WERI-Rb-1 (cell line): ENCODE measurements around the gene UCHL5.

Source experiments
- DNase-seq: peaks from one replicate; pipeline ENCODE4 v3.0.0-alpha.2; 2020
- H3K27ac ChIP-seq: fragments of 250-450 bp; sonication (Bioruptor Pico); 2 replicates; pipeline ENCODE4 v1.5.1; 2020; ENCODE audit warnings: mild to moderate bottlenecking, moderate library complexity
- H3K27me3 ChIP-seq: fragments of 250-450 bp; sonication (Bioruptor Pico); 2 replicates; pipeline ENCODE4 v1.5.1; 2021; ENCODE audit warnings: mild to moderate bottlenecking, low read depth, moderate library complexity; ENCODE audit not compliant: insufficient read depth, severe bottlenecking
- H3K36me3 ChIP-seq: fragments of 250-450 bp; sonication (Bioruptor Pico); 2 replicates; pipeline ENCODE4 v1.5.1; 2020; ENCODE audit warnings: mild to moderate bottlenecking, moderate library complexity
- H3K4me3 ChIP-seq: 2 replicates; pipeline ENCODE4 v1.5.1; 2011; ENCODE audit warnings: low read depth, mild to moderate bottlenecking, control low read depth, low read length
- H3K9me3 ChIP-seq: fragments of 250-450 bp; sonication (Bioruptor Pico); 2 replicates; pipeline ENCODE4 v1.5.1; 2021; ENCODE audit warnings: mild to moderate bottlenecking, moderate library complexity; ENCODE audit not compliant: severe bottlenecking
- TF ChIP-seq, protein P1 (sequence below): IDR thresholded peaks from 2 replicates; pipeline ENCODE4 v1.5.1; 2011; ENCODE audit warnings: low read depth, mild to moderate bottlenecking, control low read depth, inconsistent platforms, low read length

UCHL5 gene

DNA sequence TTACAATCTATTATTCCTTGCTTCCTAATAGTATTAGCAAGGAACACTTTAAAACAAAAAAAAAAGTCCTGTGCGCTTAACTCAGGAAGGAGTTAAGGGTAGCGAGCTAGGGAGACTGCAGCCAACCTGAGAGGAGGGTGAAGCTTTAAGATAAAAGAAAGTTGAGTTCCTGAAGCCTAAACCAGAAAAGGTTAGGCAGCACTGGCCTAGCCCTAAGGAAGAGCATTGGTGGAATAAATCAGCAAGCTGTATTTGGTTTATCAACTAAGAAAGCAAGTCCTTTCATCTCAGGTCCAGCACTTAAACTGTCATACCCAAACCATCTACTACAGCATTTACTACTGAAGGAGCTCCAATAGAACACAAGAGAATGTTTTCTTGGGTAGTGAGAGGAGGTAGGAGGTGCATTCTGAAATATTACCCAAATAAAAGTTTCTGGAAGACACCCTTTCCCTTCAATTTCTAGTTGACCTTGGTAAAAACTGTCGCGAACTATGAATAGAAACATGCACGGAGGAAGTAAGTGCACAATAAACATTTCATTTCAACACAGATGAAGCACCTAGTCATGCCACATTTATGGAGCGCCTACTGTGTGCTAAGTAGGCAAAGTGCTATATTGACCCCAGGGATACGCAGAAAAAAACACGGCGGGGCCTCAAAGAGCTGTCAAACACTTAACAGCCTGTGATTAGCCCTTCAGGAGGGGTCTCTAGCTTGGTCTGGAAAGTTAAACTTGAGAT is 44.8 kb upstream of the UCHL5 start:
- no peaks in the 10 kb centered on the region for H3K27me3 ChIP-seq
- peak overlapping the region; percentile 92 for H3K4me3 ChIP-seq
- H3K27ac ChIP-seq, result peak overlapping the region; percentile 82; the same call in 1 of the 2 replicates
- no peak for DNase-seq
- H3K9me3 ChIP-seq, result no peaks in the 10 kb centered on the region
- peaks cover 6% of the 10 kb centered on the region for H3K36me3 ChIP-seq
- TF ChIP-seq, protein P1, sequence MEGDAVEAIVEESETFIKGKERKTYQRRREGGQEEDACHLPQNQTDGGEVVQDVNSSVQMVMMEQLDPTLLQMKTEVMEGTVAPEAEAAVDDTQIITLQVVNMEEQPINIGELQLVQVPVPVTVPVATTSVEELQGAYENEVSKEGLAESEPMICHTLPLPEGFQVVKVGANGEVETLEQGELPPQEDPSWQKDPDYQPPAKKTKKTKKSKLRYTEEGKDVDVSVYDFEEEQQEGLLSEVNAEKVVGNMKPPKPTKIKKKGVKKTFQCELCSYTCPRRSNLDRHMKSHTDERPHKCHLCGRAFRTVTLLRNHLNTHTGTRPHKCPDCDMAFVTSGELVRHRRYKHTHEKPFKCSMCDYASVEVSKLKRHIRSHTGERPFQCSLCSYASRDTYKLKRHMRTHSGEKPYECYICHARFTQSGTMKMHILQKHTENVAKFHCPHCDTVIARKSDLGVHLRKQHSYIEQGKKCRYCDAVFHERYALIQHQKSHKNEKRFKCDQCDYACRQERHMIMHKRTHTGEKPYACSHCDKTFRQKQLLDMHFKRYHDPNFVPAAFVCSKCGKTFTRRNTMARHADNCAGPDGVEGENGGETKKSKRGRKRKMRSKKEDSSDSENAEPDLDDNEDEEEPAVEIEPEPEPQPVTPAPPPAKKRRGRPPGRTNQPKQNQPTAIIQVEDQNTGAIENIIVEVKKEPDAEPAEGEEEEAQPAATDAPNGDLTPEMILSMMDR, result no peak

DNA sequence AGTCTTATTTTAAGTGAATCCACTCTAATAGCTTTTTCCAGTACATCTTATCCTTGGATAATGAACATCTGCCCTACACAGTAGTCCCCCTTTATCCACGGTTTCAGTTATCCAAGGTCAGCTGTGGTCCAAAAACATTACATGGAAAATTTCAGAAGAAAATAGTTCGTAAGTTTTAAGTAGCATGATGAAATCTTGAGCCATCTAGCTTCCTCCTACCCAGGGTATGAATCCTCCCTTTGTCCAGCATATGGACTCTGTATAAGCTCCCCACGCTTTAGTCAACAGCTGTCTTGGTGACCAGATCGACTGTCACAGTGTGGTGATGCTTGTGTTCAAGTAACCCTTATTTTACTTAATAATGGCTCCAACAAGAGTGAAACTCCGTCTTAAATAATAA is 43.5 kb upstream of the UCHL5 start:
- DNase-seq, result no peak
- peaks cover 11% of the 10 kb centered on the region for H3K36me3 ChIP-seq
- TF ChIP-seq, protein P1, result no peak
- no peaks in the 10 kb centered on the region for H3K27me3 ChIP-seq
- no peak overlapping the region for H3K27ac ChIP-seq
- H3K4me3 ChIP-seq, result no peak overlapping the region
- H3K9me3 ChIP-seq, result no peaks in the 10 kb centered on the region

DNA sequence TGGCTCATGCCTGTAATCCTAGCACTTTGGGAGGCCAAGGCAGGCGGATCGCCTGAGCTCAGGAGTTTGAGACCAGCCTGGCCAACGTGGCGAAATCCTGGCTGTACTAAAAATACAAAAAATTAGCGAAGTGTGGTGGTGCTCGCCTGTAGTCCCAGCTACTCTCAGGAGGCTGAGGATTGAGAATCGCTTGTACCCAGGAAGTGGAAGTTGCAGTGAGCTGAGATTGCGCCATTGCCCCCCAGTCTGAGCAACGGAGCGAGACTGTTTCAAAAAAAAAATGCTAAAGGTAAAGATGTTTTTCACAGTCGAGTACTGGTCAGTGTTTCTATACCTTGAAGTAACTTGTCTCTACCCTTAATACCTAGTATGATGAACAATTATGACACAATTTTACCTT is 35.0 kb upstream of the UCHL5 start:
- H3K36me3 ChIP-seq, result peaks cover 26% of the 10 kb centered on the region
- TF ChIP-seq, protein P1, result no peak

DNA sequence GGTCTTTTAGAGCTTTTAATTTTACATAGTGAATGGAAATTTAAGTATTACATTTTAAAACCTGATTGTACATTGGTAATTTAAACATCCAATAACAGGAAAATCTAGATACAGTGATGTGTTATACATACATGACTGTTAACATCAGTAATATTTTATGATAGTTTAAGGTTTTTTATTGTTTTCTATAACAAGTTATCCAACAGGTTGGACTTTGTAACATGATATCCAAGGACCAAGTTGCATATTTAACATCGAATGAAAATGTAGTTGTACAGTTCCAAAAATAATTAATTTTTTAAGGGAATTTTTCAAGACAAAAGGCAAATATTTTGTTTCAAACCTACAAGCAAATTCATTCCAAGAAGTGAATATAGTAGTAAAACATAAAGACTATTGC is 31.7 kb upstream of the UCHL5 start:
- Histone ChIP-seq H3K27ac (no peak overlapping the region), H3K36me3 (peaks cover 22% of the 10 kb centered on the region)
- TF ChIP-seq, protein P1, result no peak

More for the DNA sequence above, 35.0 kb upstream of the UCHL5 start:
- H3K27me3 ChIP-seq, result no peaks in the 10 kb centered on the region
- DNase-seq, result no peak
- no peak overlapping the region for H3K4me3 ChIP-seq
- H3K27ac ChIP-seq, result no peak overlapping the region
- no peaks in the 10 kb centered on the region for H3K9me3 ChIP-seq

DNA sequence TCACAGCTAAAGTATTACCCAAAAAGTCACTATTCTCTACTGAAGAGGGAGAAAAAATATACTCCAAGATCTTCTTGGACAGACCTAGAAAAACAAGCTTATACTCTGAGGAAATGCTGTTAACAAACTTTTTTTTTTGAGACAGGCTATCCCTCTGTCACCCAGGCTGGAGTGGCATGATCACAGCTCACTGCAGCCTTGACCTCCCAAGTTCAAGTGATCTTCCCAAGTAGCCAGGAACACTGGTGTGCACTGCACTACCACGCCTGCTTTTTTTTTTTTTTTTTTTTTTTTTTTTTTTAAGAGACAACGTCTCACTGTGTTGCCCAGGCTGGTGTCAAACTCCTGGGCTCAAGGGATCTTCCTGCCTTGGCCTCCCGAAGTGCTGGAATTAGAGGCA is 28.7 kb upstream of the UCHL5 start:
- Histone ChIP-seq H3K4me3 (no peak overlapping the region), H3K36me3 (peaks cover 40% of the 10 kb centered on the region), H3K27me3 (no peaks in the 10 kb centered on the region), H3K9me3 (no peaks in the 10 kb centered on the region), H3K27ac (no peak overlapping the region)
- TF ChIP-seq, protein P1, result no peak
- DNase-seq, result no peak

More for the DNA sequence above, 31.7 kb upstream of the UCHL5 start:
- H3K4me3 ChIP-seq, result no peak overlapping the region
- no peaks in the 10 kb centered on the region for H3K9me3 ChIP-seq
- H3K27me3 ChIP-seq, result no peaks in the 10 kb centered on the region
- DNase-seq, result no peak

DNA sequence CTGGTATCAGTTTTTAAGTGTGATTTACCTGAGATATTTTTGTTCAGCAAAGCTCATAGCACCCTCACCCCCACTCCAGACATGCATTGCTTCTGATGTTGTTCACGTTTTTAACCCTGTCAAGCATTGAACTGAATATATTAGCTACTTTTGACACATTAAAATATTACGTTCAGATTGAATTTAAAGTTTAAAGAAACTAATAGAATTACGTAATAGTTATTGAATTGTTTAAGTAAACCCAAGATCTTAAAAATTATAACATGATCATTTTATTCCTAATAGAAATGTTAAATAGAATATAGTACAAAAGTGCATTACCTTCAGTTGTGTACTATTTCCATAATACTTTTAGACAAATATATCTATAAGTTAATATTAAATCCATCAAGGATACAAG is 27.2 kb upstream of the UCHL5 start:
- Histone ChIP-seq H3K9me3 (no peaks in the 10 kb centered on the region), H3K27ac (no peak overlapping the region), H3K4me3 (no peak overlapping the region), H3K27me3 (no peaks in the 10 kb centered on the region), H3K36me3 (peaks cover 50% of the 10 kb centered on the region)
- DNase-seq, result no peak
- TF ChIP-seq, protein P1, result no peak
